D721Med (cell line): Measurements from ENCODE around the gene CCDC172.
"Not testable (repeated sequence)": the region's sequence is repeated elsewhere in the genome, so short reads cannot be mapped to it uniquely, and the experiment has no call there.

Experiments
- DNase-seq: peaks from one replicate; pipeline ENCODE4 v3.0.0; 2011; ENCODE audit warnings: low spot score; ENCODE audit not compliant: insufficient read length
- FAIRE-seq: peaks from 2 replicates; lab custom pipeline; 2011; peaks lifted over from hg19 to GRCh38; lab: Jason Lieb, UNC
- TF ChIP-seq, protein P1 (sequence below): IDR thresholded peaks from 2 replicates; pipeline ENCODE4 v1.5.1; 2012; ENCODE audit warnings: mild to moderate bottlenecking, control low read depth; ENCODE audit not compliant: insufficient read depth; ENCODE audit errors: missing control alignments

The CCDC172 gene

DNA sequence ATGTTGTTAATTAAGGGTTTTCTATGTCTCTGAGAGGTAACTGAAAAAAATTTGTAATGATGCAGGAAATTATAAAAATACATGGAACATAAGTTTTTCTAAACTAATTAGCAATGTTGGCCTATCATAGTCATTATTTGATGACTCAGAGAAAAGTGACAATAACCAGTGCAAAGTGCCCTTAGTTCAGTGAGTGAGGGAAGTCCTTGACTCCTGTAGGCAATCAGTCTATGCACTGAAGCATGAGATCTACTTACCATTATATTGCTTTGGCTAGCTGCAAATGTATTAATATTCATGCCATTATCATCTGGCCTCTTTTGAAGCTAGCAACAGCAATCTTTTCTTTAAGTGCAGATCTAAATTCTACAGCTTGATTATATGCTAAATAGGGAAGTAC is 40.6 kb downstream of the CCDC172 start:
- DNase-seq (no peak), FAIRE-seq (no peak)
- TF ChIP-seq, protein P1, sequence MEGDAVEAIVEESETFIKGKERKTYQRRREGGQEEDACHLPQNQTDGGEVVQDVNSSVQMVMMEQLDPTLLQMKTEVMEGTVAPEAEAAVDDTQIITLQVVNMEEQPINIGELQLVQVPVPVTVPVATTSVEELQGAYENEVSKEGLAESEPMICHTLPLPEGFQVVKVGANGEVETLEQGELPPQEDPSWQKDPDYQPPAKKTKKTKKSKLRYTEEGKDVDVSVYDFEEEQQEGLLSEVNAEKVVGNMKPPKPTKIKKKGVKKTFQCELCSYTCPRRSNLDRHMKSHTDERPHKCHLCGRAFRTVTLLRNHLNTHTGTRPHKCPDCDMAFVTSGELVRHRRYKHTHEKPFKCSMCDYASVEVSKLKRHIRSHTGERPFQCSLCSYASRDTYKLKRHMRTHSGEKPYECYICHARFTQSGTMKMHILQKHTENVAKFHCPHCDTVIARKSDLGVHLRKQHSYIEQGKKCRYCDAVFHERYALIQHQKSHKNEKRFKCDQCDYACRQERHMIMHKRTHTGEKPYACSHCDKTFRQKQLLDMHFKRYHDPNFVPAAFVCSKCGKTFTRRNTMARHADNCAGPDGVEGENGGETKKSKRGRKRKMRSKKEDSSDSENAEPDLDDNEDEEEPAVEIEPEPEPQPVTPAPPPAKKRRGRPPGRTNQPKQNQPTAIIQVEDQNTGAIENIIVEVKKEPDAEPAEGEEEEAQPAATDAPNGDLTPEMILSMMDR: no peak

DNA sequence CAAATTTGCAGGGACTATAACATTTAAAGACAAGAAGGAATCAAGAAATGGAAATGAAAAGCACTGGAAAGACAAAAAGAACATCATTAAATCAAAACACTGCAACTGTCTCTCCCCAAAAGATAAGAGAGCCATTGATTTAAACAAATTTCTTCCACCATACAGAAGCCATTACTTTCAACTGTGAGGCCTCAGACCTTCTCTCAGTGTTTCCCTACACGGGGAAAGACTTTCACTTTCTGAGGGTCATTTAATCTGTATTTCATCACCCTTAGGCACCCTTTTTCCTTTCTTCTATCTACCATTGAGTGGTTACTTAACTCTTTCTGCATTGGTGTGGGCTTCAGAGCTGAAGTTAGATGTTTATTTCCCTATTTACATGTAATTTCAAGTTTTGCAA is 47.5 kb downstream of the CCDC172 start:
- DNase-seq (no peak), FAIRE-seq (no peak)
- TF ChIP-seq, protein P1: no peak

DNA sequence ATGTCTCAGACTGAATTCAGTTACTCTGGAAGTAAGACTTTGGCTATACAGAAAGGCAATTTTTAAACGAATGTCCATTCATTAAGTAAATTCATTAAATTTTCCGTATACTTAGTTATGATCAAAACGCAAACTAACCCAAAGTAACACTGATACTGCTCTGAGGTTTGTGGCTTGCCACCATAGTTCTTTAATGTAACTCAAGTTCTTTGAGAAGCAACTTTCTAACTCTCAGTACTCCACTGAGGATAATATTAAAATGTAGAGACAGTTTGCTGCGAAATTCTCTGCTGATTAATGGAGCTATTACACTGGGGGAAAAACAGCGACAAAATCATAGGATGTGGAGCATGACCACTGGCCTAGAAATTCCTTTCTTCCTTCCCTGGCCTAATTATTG is 58.0 kb downstream of the CCDC172 start:
- FAIRE-seq (no peak), DNase-seq (no peak)
- TF ChIP-seq, protein P1: no peak

DNA sequence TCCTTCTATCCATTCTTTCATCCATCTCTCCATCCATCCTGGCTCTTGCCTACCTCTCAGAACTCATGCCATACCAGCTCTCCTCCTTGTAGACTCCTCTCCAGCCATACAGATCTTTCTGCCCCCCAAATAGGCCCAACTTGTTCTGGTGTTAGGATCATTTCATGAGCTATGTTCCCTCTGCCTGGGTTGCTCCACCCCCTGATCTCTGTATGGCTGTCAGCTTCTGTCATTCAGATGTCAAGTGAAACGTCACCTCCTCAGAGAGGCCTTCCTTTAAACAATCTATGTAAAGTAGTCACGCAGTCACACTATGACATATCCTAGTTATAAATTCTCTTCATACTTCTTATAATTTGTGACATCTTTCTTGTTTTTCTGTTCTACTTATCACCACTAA is 61.1 kb downstream of the CCDC172 start:
- TF ChIP-seq, protein P1: no peak
- FAIRE-seq: no peak
- DNase-seq: no peak

DNA sequence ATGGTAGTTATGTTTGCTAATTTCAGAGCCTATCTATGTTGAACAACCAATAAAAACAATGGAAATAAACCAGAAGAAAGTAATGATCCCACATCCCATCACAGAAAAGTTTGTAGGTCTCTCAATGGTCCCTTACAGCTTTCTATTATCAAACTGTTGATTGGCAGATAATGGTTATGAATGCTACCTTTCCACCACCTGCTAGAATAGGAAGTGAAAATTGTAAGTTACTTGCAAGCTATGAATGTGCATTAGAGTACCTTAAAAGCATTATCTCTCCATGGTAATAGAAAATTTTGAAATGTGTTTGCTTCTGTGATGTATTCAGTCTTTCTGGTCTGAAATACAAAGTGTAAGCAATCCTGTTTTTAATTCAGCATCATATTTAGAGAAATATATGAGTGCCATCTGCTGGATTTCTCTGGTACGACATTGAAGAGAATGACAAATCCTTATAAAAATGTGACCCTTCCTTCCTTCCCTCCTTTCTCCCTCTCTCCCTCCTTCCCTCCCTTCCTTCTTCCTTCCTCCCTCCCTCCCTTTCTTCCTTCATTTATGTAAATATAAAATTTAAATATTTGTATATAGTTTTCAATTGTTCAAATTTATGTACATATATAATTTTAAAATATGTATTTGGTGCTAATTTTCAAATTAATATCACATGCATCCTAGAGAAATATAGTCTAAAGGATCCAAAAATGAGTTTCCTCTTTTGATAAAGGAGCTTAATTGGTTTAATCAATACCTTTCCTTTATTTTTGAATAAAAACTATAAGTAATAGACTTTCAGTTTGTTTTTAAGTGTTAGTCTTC is 62.0 kb downstream of the CCDC172 start:
- FAIRE-seq: no peak
- DNase-seq: no peak

DNA sequence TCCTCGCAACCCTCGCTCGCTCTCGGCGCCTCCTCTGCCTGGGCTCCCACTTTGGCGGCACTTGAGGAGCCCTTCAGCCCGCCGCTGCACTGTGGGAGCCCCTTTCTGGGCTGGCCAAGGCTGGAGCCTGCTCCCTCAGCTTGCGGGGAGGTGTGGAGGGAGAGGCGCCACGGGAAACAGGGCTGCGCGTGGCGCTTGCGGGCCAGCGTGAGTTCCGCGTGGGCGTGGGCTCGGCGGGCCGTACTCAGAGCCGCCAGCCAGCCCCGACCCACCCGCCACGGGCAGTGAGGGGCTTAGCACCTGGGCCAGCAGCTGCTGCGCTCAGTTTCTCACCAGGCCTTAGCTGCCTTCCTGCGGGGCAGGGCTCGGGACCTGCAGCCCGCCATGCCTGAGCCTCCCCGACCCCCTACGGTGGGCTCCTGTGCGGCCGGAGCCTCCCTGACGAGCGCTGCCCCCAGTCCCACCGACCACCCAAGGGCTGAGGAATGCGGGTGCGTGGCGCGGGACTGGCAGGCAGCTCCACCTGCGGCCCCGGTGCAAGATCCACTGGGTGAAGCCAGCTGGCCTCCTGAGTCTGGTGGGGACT is 69.1 kb downstream of the CCDC172 start:
- FAIRE-seq, DNase-seq: not testable (repeated sequence)

More for the DNA sequence above, 62.0 kb downstream of the CCDC172 start:
- TF ChIP-seq, protein P1: peak; percentile 54

DNA sequence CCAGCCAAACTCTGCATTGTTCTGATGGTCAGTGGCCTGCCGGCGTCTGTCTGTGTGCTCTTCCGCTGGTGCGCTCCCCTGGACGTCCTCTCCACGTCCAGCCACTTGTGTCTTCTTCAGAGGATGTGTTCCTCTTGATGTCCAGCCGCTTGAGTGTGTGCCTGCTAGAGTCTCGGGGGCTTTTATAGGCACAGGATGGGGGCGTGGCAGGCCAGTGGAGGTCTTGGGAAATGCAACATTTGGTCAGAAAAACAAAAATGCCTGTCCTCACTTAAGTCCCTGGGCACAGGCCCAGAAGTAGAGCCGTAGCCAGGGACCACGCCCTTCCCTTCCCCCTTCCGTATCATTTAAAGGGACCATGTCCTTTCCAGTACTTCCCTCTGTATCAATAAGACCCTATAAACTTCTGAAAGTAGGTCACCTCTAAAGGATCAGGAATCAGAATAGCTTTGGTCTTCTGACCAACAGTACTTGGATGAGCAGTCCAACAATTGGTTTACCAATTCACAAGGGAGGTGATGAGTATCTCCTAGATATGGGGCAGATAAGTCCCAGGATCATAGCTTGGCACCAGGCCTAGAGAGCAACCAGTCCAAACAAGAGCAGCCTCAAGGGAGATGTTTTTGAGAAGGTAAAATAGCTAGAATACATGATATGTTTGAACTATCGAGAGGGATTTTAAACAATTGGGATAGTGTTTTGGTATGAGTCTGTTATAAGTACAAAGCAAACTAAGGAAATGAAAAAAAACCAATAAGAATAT is 71.2 kb downstream of the CCDC172 start:
- FAIRE-seq: no peak
- TF ChIP-seq, protein P1: no peak
- no peak for DNase-seq
